ENCODE results near the gene PLK5.
"Not testable (repeated sequence)": the region's sequence is repeated elsewhere in the genome, so short reads cannot be mapped to it uniquely, and the experiment has no call there.

PLK5 gene, protein sequence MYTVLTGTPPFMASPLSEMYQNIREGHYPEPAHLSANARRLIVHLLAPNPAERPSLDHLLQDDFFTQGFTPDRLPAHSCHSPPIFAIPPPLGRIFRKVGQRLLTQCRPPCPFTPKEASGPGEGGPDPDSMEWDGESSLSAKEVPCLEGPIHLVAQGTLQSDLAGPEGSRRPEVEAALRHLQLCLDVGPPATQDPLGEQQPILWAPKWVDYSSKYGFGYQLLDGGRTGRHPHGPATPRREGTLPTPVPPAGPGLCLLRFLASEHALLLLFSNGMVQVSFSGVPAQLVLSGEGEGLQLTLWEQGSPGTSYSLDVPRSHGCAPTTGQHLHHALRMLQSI

DNA sequence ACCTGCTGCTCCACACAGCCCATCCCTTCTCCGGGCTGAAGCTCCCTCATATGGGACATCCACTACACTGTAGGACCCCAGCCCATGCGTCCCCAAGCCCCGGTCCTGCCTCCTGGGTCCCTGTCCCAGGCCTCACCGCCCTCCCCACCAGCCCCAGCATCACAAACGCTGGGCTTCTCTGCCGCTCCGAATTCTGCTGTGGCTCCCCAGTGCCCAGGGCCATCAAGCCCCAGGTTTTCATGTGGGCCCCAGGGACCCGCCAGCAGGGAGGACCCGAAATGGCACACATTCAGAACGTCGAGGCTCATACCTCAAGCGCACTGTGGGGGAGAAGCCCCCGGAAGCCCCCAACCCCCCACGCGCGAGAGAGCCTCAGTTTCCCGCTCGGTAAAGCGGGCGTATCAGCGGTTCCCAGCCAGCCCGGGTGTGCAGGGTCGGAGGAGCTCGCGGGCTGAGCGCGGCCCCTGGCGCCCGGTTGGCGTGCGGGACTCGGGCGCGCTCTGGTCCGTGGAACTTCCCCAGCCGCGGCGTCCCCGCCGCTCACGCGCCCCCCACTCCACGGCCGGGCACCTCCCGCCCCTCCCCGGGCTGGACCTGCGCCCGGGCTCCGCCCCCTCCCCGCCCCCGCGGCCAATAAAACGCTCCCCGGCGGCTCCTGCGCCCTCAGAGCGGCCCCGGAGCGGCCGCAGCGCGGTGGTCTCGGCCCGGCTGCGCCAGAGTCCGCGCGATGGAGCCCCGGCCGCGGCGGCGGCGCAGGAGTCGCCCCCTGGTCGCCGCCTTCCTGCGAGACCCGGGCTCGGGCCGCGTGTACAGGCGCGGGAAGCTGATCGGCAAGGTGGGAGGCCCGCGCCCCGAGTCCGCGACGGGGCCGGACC, at the start of gene PLK5:
PLK5 (plus strand) TSS at position 666 of the 875 bp plus-strand sequence. CDS start 2,920 bp downstream, outside the sequence.
- DNase-seq: no peak

- no peak for DNase-seq
These were observed 49.0 kb upstream of the PLK5 start for GRCh38 chr19:1474765-1475351.

GRCh38 chr19:1475751-1476437, 48.0 kb upstream of the PLK5 start:
- DNase-seq: no peak

DNA sequence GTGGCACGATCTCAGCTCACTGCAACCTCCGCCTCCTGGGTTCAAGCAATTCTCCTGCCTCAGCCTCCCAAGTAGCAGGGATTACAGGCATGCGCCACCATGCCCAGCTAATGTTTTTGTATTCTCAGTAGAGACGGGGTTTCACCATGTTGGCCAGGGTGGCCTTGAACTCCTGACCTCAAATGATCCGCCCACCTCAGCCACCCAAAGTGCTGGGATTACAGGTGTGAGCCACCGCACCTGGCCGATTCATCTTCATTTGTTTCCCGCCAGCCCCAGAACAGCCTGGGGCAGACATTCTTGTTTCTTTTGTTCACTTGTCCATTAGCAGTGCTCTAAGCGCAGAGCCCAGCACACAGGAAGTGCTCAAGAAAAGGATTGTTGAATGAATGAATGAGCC, 46.8 kb upstream of the PLK5 start:
- DNase-seq: not testable (repeated sequence)

DNA sequence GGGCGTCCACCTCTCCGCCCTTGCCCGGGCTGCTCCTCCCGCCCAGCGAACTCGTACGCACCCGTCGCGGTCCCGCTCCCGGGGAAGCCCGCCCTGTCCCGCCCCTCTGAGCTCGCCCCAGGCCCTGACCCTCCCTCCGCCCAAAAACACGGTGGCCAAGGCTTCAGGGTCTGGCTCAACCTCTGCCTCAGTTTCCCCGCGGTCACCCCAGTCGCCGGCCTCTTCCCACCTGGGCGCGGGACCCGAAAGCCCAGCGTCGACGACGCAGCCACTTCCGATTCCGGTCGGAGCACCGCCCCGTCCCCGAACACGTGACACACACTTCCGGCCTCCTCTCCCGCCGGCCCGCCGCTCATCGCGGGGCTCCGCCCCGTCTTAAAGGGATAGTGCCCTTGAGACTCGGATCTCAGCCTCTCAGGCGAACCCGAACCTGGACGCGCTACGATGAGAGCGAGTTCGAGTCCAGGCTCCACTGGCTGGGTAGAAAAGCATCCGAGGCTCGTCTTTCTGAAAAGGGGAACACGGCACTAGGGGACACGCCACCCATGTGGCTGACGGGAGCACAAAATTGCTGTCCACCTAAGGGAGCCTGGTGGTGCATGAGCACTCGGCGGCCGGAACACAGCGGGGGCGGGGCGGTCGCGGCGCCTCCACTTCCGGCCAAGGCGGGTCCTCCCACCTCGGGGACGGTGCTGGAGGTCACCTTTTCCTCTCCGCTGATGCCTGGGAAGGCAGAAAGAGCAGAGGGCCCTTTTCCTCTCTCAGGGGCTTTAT, 44.8 kb upstream of the PLK5 start, which contains the start of gene C19orf25:
C19orf25 (minus strand) TSS at position 282 of the 774 bp plus-strand sequence. CDS start 312 bp downstream, outside the sequence.
- peak; percentile 93 for DNase-seq

GRCh38 chr19:1481224-1481892, 42.5 kb upstream of the PLK5 start:
- DNase-seq: no peak

DNA sequence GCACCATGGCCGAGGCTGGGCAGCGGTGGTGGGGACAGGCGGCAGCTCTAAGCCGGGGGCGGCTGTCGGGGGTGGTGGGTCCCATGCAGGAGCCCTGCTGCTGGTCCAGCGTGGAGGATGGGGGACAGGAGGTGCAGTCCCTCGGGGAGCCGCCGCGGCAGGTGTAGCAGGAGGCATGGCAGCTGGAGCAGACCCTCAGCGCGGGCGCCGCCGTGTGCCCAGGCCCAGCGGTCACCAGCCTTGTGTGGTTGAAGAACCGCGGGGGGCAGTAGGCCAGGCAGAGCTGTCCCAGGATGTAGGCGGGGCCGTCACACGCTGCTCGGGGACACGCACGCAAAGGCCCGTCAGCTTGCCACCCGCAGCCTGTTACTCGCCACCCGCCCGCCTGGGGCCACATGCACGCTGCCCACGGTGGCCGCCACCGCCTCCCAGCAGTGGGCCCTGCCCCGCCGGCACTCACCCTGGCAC, 42.0 kb upstream of the PLK5 start:
- DNase-seq: no peak

DNA sequence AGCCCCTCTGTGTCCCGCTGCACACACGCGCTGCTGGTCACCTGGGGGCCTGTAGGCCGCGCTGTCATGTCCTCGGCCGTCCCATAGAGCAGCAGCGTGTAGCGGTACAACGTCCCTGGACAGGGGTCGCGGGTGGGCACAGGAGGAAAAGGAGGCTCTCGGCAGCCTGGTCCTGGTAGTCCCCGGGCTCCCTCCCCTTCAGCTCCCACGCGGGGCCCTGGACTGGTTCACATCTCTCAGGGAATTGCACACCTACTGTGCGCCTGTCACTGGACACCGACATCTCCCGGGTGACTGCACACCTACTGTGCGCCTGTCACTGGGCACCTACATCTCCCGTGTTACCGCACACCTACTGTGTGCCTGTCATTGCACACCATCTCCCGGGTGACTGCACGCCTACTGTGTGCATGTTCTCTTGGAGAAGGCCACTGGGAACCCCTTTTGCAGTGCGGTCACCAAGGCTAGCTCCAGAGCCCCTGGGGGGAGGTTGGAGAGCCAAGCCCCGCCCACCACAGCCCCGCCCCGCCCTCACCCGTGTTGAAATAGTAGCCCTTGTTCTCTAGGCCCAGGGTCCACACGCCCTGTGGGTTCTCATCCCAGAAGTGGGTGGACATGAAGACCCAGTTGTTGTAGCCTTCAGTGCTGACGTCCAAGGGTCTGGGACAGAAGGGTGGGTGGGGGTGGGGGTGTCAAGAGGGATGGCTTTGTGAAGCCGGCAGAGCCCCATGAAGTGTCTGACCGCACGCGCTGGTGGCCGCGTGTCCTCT, 41.3 kb upstream of the PLK5 start:
- DNase-seq: no peak

- no peak for DNase-seq
These were observed 40.5 kb upstream of the PLK5 start for GRCh38 chr19:1483131-1483978.

GRCh38 chr19:1483979-1484428, 39.9 kb upstream of the PLK5 start:
- DNase-seq: no peak

DNA sequence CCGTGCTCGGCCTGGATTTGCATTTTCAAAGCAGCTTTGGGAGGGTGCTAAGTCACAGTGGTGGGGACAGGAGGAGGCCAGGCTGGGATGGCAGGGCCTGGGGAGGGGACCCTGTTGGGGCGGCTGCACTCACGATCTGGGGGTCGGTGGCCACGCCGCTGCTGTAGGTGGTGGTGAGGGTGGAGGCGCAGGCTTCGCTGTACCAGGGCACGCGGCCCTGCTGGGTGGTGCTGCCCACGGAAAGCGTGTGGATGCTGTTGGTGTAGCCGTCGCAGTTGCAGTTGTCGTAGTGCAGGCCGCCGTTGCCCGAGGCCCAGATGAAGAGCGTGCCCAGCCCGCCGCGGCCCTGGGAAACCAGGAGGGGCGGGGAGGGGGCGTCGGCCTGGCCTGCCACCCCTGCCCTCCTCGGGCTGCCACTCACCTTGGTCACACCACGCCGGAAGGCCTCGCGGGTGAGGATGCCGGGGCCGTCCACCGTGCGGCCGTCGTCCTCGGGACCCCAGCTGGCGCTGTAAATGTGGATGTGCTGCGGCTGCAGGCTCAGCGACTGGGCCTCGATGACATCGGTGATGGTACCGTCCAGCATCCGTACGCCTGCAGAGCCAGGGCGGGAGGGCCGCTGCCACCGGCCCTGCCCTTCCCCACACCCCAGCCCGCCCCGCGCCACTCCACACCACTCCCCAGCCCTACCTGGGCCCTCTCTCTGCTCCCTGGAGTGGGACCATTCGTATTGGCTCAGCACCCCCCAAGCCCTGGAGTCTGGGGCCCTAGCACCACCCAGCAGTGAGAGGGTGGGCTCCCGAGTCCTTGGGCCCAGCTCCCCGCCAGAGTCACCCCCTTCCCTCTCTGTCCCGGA, 36.9 kb upstream of the PLK5 start:
- no peak for DNase-seq

DNA sequence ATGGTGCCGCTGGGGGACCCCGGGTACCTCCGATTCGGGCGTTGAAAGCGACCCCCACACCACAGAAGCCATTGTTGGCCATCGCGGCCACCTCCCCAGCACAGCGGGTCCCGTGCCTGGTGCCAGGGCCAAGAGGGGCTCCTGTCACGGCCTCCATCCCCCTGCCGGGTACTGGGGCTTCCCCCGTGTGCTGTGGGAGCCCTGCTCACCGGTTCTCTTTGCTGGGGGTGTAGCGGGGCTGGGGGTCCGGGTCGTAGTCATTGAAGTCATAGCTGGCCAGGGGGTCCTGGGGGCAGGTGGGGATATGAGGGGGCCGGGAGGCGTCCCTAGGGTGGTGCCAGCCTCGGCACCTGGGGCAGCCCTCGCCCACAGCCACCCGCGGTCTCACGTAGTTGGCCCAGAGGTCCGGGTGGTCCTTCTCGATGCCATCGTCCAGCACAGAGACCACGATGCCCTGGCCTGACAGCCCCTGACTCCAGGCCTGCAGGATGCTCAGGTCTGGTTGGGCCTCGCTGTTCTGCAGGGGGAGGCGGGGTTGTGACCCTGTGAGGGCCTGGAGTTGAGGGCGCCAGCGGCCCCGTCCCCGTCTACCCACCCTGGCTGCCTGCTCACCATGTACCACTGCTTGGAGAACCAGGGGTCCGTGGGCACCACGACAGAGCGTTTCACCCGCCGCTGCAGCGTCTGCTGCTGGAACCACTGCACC, 36.1 kb upstream of the PLK5 start:
- DNase-seq: no peak

GRCh38 chr19:1488282-1488601, 35.6 kb upstream of the PLK5 start:
- DNase-seq: no peak

GRCh38 chr19:1489463-1490310, 34.2 kb upstream of the PLK5 start:
- DNase-seq: no peak

DNA sequence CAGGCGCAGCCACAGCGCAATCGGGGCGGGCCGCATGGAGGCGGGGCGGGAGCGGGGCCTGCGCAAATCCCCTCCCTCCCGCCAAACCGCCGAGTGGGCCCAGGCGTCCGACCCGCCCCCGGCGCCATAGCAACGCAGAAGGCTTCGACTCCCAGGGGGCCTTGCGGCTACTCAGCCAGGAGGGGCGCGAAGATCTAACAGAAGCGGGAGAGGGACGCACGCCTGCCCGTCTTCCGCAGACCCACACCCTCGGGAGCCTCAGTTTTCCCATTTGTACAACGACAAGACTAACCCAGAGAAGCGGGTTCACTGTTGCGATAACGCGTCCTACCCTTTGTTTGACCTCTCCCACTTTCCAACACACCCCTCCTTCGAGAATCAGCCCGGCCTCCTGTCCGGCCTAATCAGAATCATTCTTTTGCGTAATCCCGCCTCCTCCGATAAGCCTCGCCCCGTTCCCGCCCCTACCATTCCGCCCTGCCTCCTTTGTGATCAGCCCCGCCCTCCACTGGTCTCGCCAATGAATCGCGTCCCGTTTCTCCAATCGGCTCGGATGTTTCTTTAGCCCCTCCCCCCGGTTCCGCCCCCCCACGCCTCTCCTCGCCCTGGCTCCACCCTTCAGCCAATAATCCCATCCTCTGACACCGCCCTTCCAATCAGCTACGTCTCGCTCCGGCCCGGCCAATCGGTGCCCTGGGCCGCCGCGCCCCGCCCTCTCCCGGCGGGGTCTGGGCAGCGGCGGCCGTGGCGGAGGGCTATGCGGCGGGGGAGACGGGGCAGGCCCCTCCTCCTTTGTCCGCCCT, 33.4 kb upstream of the PLK5 start, which contains the start of gene PCSK4:
PCSK4 (minus strand) TSS at position 40 of the 803 bp plus-strand sequence; CDS start at position 36, 4 bp downstream.
- DNase-seq: peak; percentile 97
